Neuronal stem cell (in vitro differentiated cells): ENCODE measurements around the gene ZNF697. TPM values are rescaled to one million over a fixed set of nuclear protein-coding genes. Genes with fewer than 3 reads are reported as not detected.
A peak's percentile ranks its signal among the peaks of the same experiment; 100 is the strongest.
"Not testable (repeated sequence)": the region's sequence is repeated elsewhere in the genome, so short reads cannot be mapped to it uniquely, and the experiment has no call there.

ENCODE experiments used
- DNase-seq: peaks from one replicate; pipeline ENCODE4 v3.0.0-alpha.2; 2013; ENCODE audit warnings: low spot score
- H2AFZ ChIP-seq: one replicate; pipeline ENCODE4 v1.6.1; 2013; ENCODE audit warnings: mild to moderate bottlenecking, low read length, inconsistent platforms
- H2AK5ac ChIP-seq: 2 replicates; pipeline ENCODE4 v1.6.1; 2013; ENCODE audit warnings: low read depth, mild to moderate bottlenecking, inconsistent platforms, low read length, moderate library complexity, mixed read lengths
- H2BK120ac ChIP-seq: 2 replicates; pipeline ENCODE4 v1.6.1; 2013; ENCODE audit warnings: low read depth, mild to moderate bottlenecking, inconsistent platforms, low read length, moderate library complexity, mixed read lengths
- H2BK12ac ChIP-seq: one replicate; pipeline ENCODE4 v1.6.1; 2013; ENCODE audit warnings: low read length, inconsistent platforms
- H2BK15ac ChIP-seq: 2 replicates; pipeline ENCODE4 v1.6.1; 2013; ENCODE audit warnings: mild to moderate bottlenecking, low read length, inconsistent platforms, mixed read lengths
- H2BK5ac ChIP-seq: one replicate; pipeline ENCODE4 v1.6.1; 2013; ENCODE audit warnings: inconsistent platforms, mild to moderate bottlenecking, low read length, moderate library complexity
- H3K14ac ChIP-seq: one replicate; pipeline ENCODE4 v1.6.1; 2013; ENCODE audit warnings: low read length, inconsistent platforms
- H3K18ac ChIP-seq: 2 replicates; pipeline ENCODE4 v1.6.1; 2013; ENCODE audit warnings: low read length, inconsistent platforms
- H3K23ac ChIP-seq: 2 replicates; pipeline ENCODE4 v1.6.1; 2013; ENCODE audit warnings: low read depth, mild to moderate bottlenecking, mixed read lengths, low read length, inconsistent platforms; ENCODE audit not compliant: poor library complexity
- H3K27ac ChIP-seq: replicated peaks from 3 replicates; pipeline ENCODE4 v1.5.1; 2013; ENCODE audit warnings: low read length, inconsistent platforms
- H3K27me3 ChIP-seq, 3 experiments: 2 replicates each; pipeline ENCODE4 v1.6.1; 2013; ENCODE audit warnings: low read length in 3 of 3, mild to moderate bottlenecking in 2 of 3, inconsistent platforms in 1 of 3, low read depth in 1 of 3, mixed read lengths in 1 of 3, moderate library complexity in 1 of 3; ENCODE audit not compliant: control insufficient read depth in 3 of 3, insufficient read depth in 3 of 3
- H3K36me3 ChIP-seq, 2 donors: replicated peaks in 1 of 2; 2 replicates each; pipeline ENCODE4 v1.6.1; 2013; ENCODE audit warnings: low read length in 2 of 2; ENCODE audit not compliant: control insufficient read depth in 2 of 2, insufficient read depth in 2 of 2
- H3K4ac ChIP-seq: 2 replicates; pipeline ENCODE4 v1.6.1; 2013; ENCODE audit warnings: inconsistent platforms, mild to moderate bottlenecking, low read length, moderate library complexity
- H3K4me1 ChIP-seq, 2 donors: 1 replicate in 1 of 2; 2 replicates in 1 of 2; pipeline ENCODE4 v1.6.1; 2013; ENCODE audit warnings: low read length in 2 of 2, low read depth in 1 of 2; ENCODE audit not compliant: control insufficient read depth in 2 of 2, insufficient read depth in 1 of 2
- H3K4me2 ChIP-seq: one replicate; pipeline ENCODE4 v1.6.1; 2013; ENCODE audit warnings: mild to moderate bottlenecking, low read length, inconsistent platforms; ENCODE audit not compliant: insufficient read depth, poor library complexity, severe bottlenecking
- H3K4me3 ChIP-seq, 2 donors: 2 replicates each; pipeline ENCODE4 v1.5.1; 2013; ENCODE audit warnings: low read length in 2 of 2, mild to moderate bottlenecking in 2 of 2, inconsistent platforms in 1 of 2, moderate library complexity in 1 of 2
- H3K79me1 ChIP-seq: one replicate; pipeline ENCODE4 v1.6.1; 2013; ENCODE audit warnings: low read depth, mild to moderate bottlenecking, inconsistent platforms, low read length, moderate library complexity
- H3K9ac ChIP-seq: one replicate; pipeline ENCODE4 v1.6.1; 2013; ENCODE audit warnings: mild to moderate bottlenecking, low read depth, low read length, inconsistent platforms; ENCODE audit not compliant: poor library complexity
- H3K9me3 ChIP-seq, 2 donors: replicated peaks in 1 of 2; 2 replicates each; pipeline versions ENCODE3 to v1.6.1; 2013; ENCODE audit warnings: low read length in 2 of 2, mild to moderate bottlenecking in 2 of 2, inconsistent platforms in 1 of 2, low read depth in 1 of 2, mixed read lengths in 1 of 2, moderate library complexity in 1 of 2; ENCODE audit not compliant: control insufficient read depth in 2 of 2, insufficient read depth in 1 of 2
- H4K8ac ChIP-seq: one replicate; pipeline ENCODE4 v1.6.1; 2013; ENCODE audit warnings: low read depth, mild to moderate bottlenecking, inconsistent platforms, low read length, moderate library complexity
- H4K91ac ChIP-seq: one replicate; pipeline ENCODE4 v1.6.1; 2013; ENCODE audit warnings: low read length, low read depth, mild to moderate bottlenecking, inconsistent platforms; ENCODE audit not compliant: poor library complexity
- WGBS, 2 donors: extraction: QIAGEN DNeasy Blood & Tissue Kit; methylation state at CpG; one replicate each; pipeline ENCODE4 v1.1.7; 2013; ENCODE audit warnings: missing lambda C conversion rate in 2 of 2, mixed read lengths in 1 of 2; ENCODE audit not compliant: insufficient read length in 2 of 2, insufficient replicate concordance in 1 of 2; ENCODE audit errors: extremely low coverage in 2 of 2; 5-methylcytosine and 5-hydroxymethylcytosine counted together
- polyA plus RNA-seq, 2 experiments: library from polyadenylated mRNA; stranded (reverse); fragments of 200-250 nt; gene quantifications; one replicate each; pipeline ENCODE4 v1.2.3, GENCODE V29; 2013

ZNF697 gene
- 4.7 TPM for polyA plus RNA-seq (2013, experiment 1 of 2)
- polyA plus RNA-seq (2013, experiment 2 of 2), result 4.7 TPM

DNA sequence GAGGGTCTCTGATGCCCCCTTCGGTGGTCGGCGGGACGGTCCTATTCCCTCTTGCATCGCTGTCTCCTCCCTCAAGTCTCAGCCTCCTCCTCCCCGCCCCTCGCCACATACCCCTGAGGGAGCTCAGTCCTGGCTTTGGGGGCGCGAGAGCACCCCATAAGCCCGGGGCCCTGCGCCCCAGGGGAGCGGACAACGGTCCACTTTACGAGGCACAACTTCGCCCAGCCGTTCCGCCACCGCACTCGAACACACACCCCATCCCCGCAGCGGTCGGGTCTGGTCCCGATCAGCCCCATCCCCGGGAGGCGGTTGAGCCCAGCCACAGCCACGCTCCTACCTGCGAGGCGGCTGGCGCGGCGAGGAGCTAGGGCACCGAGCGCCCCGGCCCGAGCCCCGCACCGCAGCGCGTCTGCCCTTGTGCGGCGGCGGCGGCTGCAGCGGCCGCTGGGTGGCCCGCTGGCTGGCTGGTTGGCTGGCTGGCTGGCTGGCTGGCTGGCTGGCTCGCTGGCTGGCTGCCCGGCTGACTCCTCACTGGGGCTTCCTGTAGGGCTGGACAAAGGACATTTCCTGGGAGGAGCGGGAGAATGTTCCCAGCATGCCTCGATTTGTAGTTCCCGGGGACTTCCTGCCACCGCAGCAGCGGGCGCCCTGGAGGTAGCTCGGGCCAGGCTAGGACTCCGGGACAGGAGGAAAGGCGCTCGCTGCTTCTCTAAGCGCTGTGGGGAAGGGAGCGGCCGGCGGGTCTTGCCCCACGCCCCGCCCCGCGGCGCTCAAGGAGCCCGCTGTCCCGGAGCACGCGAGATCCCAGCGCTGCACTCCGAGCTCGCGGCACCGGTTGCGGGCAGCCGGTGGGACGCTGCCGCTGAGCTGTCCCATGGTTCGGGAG is at the start of gene ZNF697:
Gene ZNF697, minus strand, starts transcription at position 533 of the 886 bp plus-strand sequence. CDS start 22,166 bp downstream, outside the sequence.
- peak within 1 kb of the TSS; percentile 40 for H2BK5ac ChIP-seq
- H3K27me3 ChIP-seq, result peaks cover 0 to 34% (median 0%) of the 10 kb centered on the region in 3 experiments
- peak within 1 kb of the TSS; percentile 90 to 96 for H3K4me3 ChIP-seq
- H3K79me1 ChIP-seq, result peaks cover 5% of the 10 kb centered on the region
- H3K9me3 ChIP-seq, result no peaks in the 10 kb centered on the region
- H3K36me3 ChIP-seq, result no peaks in the 10 kb centered on the region
- peak within 1 kb of the TSS; percentile 93 for H3K18ac ChIP-seq
- DNase-seq, result peak; percentile 87
- H4K8ac ChIP-seq, result peak within 1 kb of the TSS; percentile 86
- peak within 1 kb of the TSS; percentile 96 for H3K23ac ChIP-seq
- H3K14ac ChIP-seq, result peak within 1 kb of the TSS; percentile 94
- no peak within 1 kb of the TSS for H2BK120ac ChIP-seq
- no peak within 1 kb of the TSS for H2AK5ac ChIP-seq
- H2BK15ac ChIP-seq, result no peak within 1 kb of the TSS
- peak within 1 kb of the TSS; percentile 70 for H2BK12ac ChIP-seq
- peaks cover 7% of the 10 kb centered on the region in 2 donors for H3K4me1 ChIP-seq
- H3K27ac ChIP-seq, result peak within 1 kb of the TSS; percentile 74
- H3K4me2 ChIP-seq, result peak within 1 kb of the TSS; percentile 88
- no peak within 1 kb of the TSS for H4K91ac ChIP-seq
- peak within 1 kb of the TSS; percentile 99 for H3K9ac ChIP-seq
- H3K4ac ChIP-seq, result peak within 1 kb of the TSS; percentile 43
- peak within 1 kb of the TSS; percentile 99 for H2AFZ ChIP-seq
- WGBS, 2 donors, result no CpG with 5 or more reads among the region's 81 CpGs

- H4K91ac ChIP-seq, result no peak overlapping the region
- DNase-seq, result no peak
- no peak overlapping the region for H2BK5ac ChIP-seq
- no CpG with 5 or more reads among the region's 3 CpGs for WGBS, 2 donors
- H3K4ac ChIP-seq, result no peak overlapping the region
- H3K4me3 ChIP-seq, result no peak overlapping the region
- H3K9ac ChIP-seq, result no peak overlapping the region
- no peak overlapping the region for H3K27ac ChIP-seq
- H2AFZ ChIP-seq, result peak overlapping the region; percentile 26
- no peak overlapping the region for H2BK120ac ChIP-seq
- no peaks in the 10 kb centered on the region for H3K79me1 ChIP-seq
- peaks cover 6 to 10% of the 10 kb centered on the region in 2 donors for H3K9me3 ChIP-seq
- H3K4me2 ChIP-seq, result no peak overlapping the region
- no peak overlapping the region for H2BK12ac ChIP-seq
- H2BK15ac ChIP-seq, result no peak overlapping the region
- no peak overlapping the region for H4K8ac ChIP-seq
- no peak overlapping the region for H3K23ac ChIP-seq
- H3K14ac ChIP-seq, result no peak overlapping the region
- H3K4me1 ChIP-seq, result no peaks in the 10 kb centered on the region
- H2AK5ac ChIP-seq, result no peak overlapping the region
- H3K18ac ChIP-seq, result no peak overlapping the region
- H3K27me3 ChIP-seq, result peaks cover 0 to 5% (median 0%) of the 10 kb centered on the region in 3 experiments
- no peaks in the 10 kb centered on the region for H3K36me3 ChIP-seq
Measured at GRCh38 chr1:119697598-119697997, 49.5 kb upstream of the ZNF697 start.

GRCh38 chr1:119696863-119697262 is 48.8 kb upstream of the ZNF697 start:
- H3K4ac ChIP-seq, H4K8ac ChIP-seq, H3K79me1 ChIP-seq, H2BK15ac ChIP-seq, H3K36me3 ChIP-seq, H2BK12ac ChIP-seq, H2BK120ac ChIP-seq, DNase-seq, H3K23ac ChIP-seq, H3K27me3 ChIP-seq, H3K4me2 ChIP-seq, H4K91ac ChIP-seq, H3K9me3 ChIP-seq, H3K4me1 ChIP-seq, H2BK5ac ChIP-seq, H3K14ac ChIP-seq, H3K27ac ChIP-seq, H3K9ac ChIP-seq, H3K4me3 ChIP-seq, H2AK5ac ChIP-seq: not testable (repeated sequence)
- peak overlapping the region; percentile 66 for H2AFZ ChIP-seq
- H3K18ac ChIP-seq, result peak overlapping the region; percentile 44
- no CpG with 5 or more reads among the region's 4 CpGs for WGBS, 2 donors

- H4K91ac ChIP-seq, result no peak overlapping the region
- H3K27me3 ChIP-seq, result peaks cover 0 to 8% (median 0%) of the 10 kb centered on the region in 3 experiments
- no peak overlapping the region for H2BK5ac ChIP-seq
- no peak overlapping the region for H2AK5ac ChIP-seq
- H3K4me1 ChIP-seq, result peaks cover 1 to 3% of the 10 kb centered on the region in 2 donors
- H3K4me2 ChIP-seq, result no peak overlapping the region
- no peak overlapping the region for H3K14ac ChIP-seq
- H3K4ac ChIP-seq, result no peak overlapping the region
- H2AFZ ChIP-seq, result no peak overlapping the region
- H3K9ac ChIP-seq, result no peak overlapping the region
- H2BK15ac ChIP-seq, result no peak overlapping the region
- H3K18ac ChIP-seq, result no peak overlapping the region
- H2BK12ac ChIP-seq, result no peak overlapping the region
- H2BK120ac ChIP-seq, result no peak overlapping the region
- no peaks in the 10 kb centered on the region for H3K9me3 ChIP-seq
- H4K8ac ChIP-seq, result no peak overlapping the region
- no peaks in the 10 kb centered on the region for H3K79me1 ChIP-seq
- DNase-seq, result peak; percentile 27
- H3K36me3 ChIP-seq, result no peaks in the 10 kb centered on the region
- H3K27ac ChIP-seq, result no peak overlapping the region
- H3K4me3 ChIP-seq, result no peak overlapping the region
- no peak overlapping the region for H3K23ac ChIP-seq
Measured at GRCh38 chr1:119689511-119689910, 41.4 kb upstream of the ZNF697 start.
